ENCODE measurements around the gene TCF23. TPM values are rescaled to one million over a fixed set of nuclear protein-coding genes. Genes with fewer than 3 reads are reported as not detected.
"Not testable (repeated sequence)": the region's sequence is repeated elsewhere in the genome, so short reads cannot be mapped to it uniquely, and the experiment has no call there.

The TCF23 gene
- total and polyA plus RNA-seq, 4 donors: 0.01 to 0.18 (median 0.04) TPM; not detected in 1

DNA sequence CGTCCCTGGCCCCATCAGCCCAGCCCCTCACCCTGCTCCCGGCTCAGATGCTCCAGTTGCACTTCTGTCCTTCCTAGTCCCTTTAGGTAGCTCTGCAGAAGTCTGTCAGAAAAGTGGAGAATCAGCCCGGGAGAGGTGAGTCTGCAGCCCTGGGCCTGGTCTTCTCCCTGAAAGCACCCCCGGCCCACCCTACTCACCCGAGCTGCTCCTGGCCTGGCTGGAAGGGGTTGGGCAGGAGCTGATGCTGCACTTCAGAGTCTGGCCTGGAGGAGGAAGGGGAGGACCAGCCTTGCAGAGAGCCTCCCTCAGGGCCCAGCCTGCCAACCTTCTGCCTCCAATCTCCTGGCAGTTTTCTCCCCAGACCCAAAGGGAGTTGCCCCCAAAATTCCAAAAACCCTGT is 46.5 kb upstream of the TCF23 start:
- no peak for ATAC-seq (ENCODE audit: insufficient read depth, low FRiP score)
- TF ChIP-seq, protein P1, sequence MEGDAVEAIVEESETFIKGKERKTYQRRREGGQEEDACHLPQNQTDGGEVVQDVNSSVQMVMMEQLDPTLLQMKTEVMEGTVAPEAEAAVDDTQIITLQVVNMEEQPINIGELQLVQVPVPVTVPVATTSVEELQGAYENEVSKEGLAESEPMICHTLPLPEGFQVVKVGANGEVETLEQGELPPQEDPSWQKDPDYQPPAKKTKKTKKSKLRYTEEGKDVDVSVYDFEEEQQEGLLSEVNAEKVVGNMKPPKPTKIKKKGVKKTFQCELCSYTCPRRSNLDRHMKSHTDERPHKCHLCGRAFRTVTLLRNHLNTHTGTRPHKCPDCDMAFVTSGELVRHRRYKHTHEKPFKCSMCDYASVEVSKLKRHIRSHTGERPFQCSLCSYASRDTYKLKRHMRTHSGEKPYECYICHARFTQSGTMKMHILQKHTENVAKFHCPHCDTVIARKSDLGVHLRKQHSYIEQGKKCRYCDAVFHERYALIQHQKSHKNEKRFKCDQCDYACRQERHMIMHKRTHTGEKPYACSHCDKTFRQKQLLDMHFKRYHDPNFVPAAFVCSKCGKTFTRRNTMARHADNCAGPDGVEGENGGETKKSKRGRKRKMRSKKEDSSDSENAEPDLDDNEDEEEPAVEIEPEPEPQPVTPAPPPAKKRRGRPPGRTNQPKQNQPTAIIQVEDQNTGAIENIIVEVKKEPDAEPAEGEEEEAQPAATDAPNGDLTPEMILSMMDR (IDR thresholded peaks at IDR 0.05; ENCODE audit: control extremely low read depth, extremely low read depth): no peak
- Histone ChIP-seq H3K4me3 (no peak overlapping the region), H3K36me3 (ENCODE audit: control insufficient read depth in 4 of 4, insufficient read depth in 4 of 4, low read length in 4 of 4) (no peaks in the 10 kb centered on the region), H3K9ac (ENCODE audit: insufficient read depth in 1 of 2, low read length in 2 of 2) (no peak overlapping the region), H3K9me3 (ENCODE audit: control insufficient read depth in 4 of 4, insufficient read depth in 3 of 4, low read length in 3 of 4) (no peaks in the 10 kb centered on the region), H3K27ac (ENCODE audit: low read depth in 1 of 2, low read length in 1 of 2) (no peak overlapping the region), H3K27me3 (ENCODE audit: control insufficient read depth in 3 of 3, insufficient read depth in 3 of 3, low read length in 2 of 3) (no peaks in the 10 kb centered on the region), H3K4me1 (ENCODE audit: control insufficient read depth in 5 of 5, insufficient read depth in 5 of 5, low read length in 5 of 5) (no peaks in the 10 kb centered on the region)
- WGBS, 2 donors: 83 to 89% methylated on average over 5 of the region's 5 CpGs
- DNase-seq: no peak

DNA sequence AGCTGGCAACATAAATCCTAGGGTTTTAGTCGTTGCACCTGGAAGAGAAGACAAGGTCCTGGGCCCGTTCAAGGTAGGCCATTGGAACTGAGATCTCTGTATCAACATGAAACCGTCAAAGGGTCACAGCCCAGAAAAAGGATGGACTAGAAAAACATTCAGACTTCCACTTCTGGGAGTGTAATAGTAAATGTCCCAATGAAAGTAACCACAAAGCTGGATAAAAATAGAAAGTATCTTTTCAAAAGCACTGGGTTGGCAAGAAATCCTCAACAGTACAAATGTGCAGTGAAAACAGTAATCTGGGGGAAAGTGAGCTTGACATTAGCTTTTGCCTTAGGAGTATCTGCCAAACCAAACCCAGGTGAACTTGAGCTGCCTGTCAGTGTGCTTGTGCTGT is 42.8 kb upstream of the TCF23 start:
- no peaks in the 10 kb centered on the region for H3K9me3 ChIP-seq (ENCODE audit: control insufficient read depth in 4 of 4, insufficient read depth in 3 of 4, low read length in 3 of 4)
- no peak overlapping the region for H3K27ac ChIP-seq (ENCODE audit: low read depth in 1 of 2, low read length in 1 of 2)
- H3K4me1 ChIP-seq (ENCODE audit: control insufficient read depth in 5 of 5, insufficient read depth in 5 of 5, low read length in 5 of 5): no peaks in the 10 kb centered on the region
- 70 to 73% methylated on average over 3 of the region's 3 CpGs for WGBS, 2 donors
- H3K9ac ChIP-seq (ENCODE audit: insufficient read depth in 1 of 2, low read length in 2 of 2): no peak overlapping the region
- TF ChIP-seq, protein P1 (IDR thresholded peaks at IDR 0.05; ENCODE audit: control extremely low read depth, extremely low read depth): no peak
- no peak for DNase-seq
- H3K27me3 ChIP-seq (ENCODE audit: control insufficient read depth in 3 of 3, insufficient read depth in 3 of 3, low read length in 2 of 3): no peaks in the 10 kb centered on the region
- no peak overlapping the region for H3K4me3 ChIP-seq
- ATAC-seq (ENCODE audit: insufficient read depth, low FRiP score): no peak
- no peaks in the 10 kb centered on the region for H3K36me3 ChIP-seq (ENCODE audit: control insufficient read depth in 4 of 4, insufficient read depth in 4 of 4, low read length in 4 of 4)

DNA sequence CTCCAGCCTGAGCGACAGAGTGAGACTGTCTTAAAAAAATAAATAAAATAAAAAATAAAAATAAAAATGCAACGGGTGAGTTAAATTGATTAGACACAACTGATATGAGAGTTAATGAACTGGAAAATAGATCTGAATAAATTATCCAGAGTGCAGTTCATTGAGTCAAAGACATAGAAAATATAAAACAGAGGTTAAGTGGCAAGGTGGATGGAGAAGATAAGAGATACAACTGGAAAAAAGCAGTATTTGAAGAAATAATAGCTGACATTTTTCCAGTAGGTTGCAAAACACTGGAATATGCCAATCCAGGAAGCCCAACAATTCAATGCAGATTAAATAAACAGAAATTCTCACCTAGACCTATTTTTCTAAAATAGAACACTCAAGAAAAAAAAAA is 40.6 kb upstream of the TCF23 start:
- no peak overlapping the region for H3K27ac ChIP-seq (ENCODE audit: low read depth in 1 of 2, low read length in 1 of 2)
- no peak for ATAC-seq (ENCODE audit: insufficient read depth, low FRiP score)
- 83 to 97% methylated on average over 2 of the region's 2 CpGs for WGBS, 2 donors
- H3K36me3 ChIP-seq (ENCODE audit: control insufficient read depth in 4 of 4, insufficient read depth in 4 of 4, low read length in 4 of 4): no peaks in the 10 kb centered on the region
- no peak overlapping the region for H3K9ac ChIP-seq (ENCODE audit: insufficient read depth in 1 of 2, low read length in 2 of 2)
- DNase-seq: no peak
- TF ChIP-seq, protein P1 (IDR thresholded peaks at IDR 0.05; ENCODE audit: control extremely low read depth, extremely low read depth): no peak
- no peaks in the 10 kb centered on the region for H3K4me1 ChIP-seq (ENCODE audit: control insufficient read depth in 5 of 5, insufficient read depth in 5 of 5, low read length in 5 of 5)
- H3K4me3 ChIP-seq: no peak overlapping the region
- H3K27me3 ChIP-seq (ENCODE audit: control insufficient read depth in 3 of 3, insufficient read depth in 3 of 3, low read length in 2 of 3): no peaks in the 10 kb centered on the region
- no peaks in the 10 kb centered on the region for H3K9me3 ChIP-seq (ENCODE audit: control insufficient read depth in 4 of 4, insufficient read depth in 3 of 4, low read length in 3 of 4)

DNA sequence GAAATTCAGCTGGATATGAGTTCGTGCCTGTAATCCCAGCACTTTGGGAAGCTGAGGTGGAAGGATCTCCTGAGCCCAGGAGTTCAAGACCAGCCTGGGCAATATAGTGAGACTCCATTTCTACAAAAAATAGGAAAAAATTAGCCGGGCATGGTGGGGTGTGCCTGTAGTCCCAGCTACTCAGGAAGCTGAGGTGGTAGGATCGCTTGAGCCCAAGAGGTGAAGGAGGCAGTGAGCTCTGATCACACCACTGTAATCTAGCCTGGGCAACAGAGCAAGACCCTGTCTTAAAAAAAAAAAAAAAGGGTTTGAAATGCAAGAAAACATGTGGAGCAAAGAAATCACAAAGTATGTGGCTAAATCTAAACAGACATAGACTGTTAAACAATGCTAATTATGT is 39.7 kb upstream of the TCF23 start:
- H3K4me1 ChIP-seq (ENCODE audit: control insufficient read depth in 5 of 5, insufficient read depth in 5 of 5, low read length in 5 of 5): no peaks in the 10 kb centered on the region
- H3K4me3 ChIP-seq: no peak overlapping the region
- no peaks in the 10 kb centered on the region for H3K36me3 ChIP-seq (ENCODE audit: control insufficient read depth in 4 of 4, insufficient read depth in 4 of 4, low read length in 4 of 4)
- WGBS, 2 donors: 90 to 95% methylated on average over 3 of the region's 3 CpGs
- H3K9me3 ChIP-seq (ENCODE audit: control insufficient read depth in 4 of 4, insufficient read depth in 3 of 4, low read length in 3 of 4): no peaks in the 10 kb centered on the region
- H3K27ac ChIP-seq (ENCODE audit: low read depth in 1 of 2, low read length in 1 of 2): no peak overlapping the region
- DNase-seq (no peak), ATAC-seq (ENCODE audit: insufficient read depth, low FRiP score) (no peak)
- no peaks in the 10 kb centered on the region for H3K27me3 ChIP-seq (ENCODE audit: control insufficient read depth in 3 of 3, insufficient read depth in 3 of 3, low read length in 2 of 3)
- no peak overlapping the region for H3K9ac ChIP-seq (ENCODE audit: insufficient read depth in 1 of 2, low read length in 2 of 2)
- TF ChIP-seq, protein P1 (IDR thresholded peaks at IDR 0.05; ENCODE audit: control extremely low read depth, extremely low read depth): no peak

DNA sequence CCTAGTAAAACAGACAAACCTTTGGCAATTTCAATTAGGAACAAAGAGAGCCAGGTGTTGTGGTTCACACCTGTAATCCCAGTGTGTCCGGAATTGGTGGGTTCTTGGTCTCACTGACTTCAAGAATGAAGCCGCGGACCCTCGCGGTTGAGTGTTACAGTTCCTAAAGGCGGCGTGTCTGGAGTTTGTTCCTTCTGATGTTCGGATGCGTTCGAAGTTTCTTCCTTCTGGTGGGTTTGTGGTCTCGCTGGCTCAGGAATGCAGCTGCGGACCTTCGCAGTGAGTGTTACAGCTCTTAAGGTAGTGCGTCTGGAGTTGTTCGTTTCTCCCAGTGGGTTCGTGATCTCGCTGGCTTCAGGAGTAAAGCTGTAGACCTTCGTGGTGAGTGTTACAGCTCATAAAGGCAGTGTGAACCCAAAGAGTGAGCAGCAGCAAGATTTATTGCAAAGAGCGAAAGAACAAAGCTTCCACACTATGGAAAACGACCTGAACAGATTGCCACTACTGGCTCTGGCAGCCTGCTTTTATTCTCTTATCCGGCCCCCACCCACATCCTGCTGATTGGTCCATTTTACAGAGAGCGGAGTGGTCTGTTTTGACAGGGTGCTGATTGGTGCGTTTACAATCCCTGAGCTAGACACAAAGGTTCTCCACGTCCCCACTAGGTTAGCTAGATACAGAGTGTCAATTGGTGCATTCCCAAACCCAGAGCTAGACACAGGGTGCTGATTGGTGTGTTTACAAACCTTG is 38.0 kb upstream of the TCF23 start:
- H3K36me3 ChIP-seq (ENCODE audit: control insufficient read depth in 4 of 4, insufficient read depth in 4 of 4, low read length in 4 of 4); H3K9me3 ChIP-seq (ENCODE audit: control insufficient read depth in 4 of 4, insufficient read depth in 3 of 4, low read length in 3 of 4); ATAC-seq (ENCODE audit: insufficient read depth, low FRiP score); DNase-seq; H3K27me3 ChIP-seq (ENCODE audit: control insufficient read depth in 3 of 3, insufficient read depth in 3 of 3, low read length in 2 of 3); H3K4me3 ChIP-seq; H3K27ac ChIP-seq (ENCODE audit: low read depth in 1 of 2, low read length in 1 of 2); H3K9ac ChIP-seq (ENCODE audit: insufficient read depth in 1 of 2, low read length in 2 of 2); H3K4me1 ChIP-seq (ENCODE audit: control insufficient read depth in 5 of 5, insufficient read depth in 5 of 5, low read length in 5 of 5): not testable (repeated sequence)
- WGBS, 2 donors: 85 to 89% methylated on average over 24 of the region's 24 CpGs
